Esophagus squamous epithelium (tissue), 4 donors: ENCODE results near the gene EPB41L4B.

Experiments used
- POLR2A ChIP-seq, 4 donors: fragments of 450-650 bp; IDR thresholded peaks; one replicate each; pipeline ENCODE4 v1.6.1; 2017; ENCODE audit warnings: antibody characterized with exemption in 4 of 4, mild to moderate bottlenecking in 4 of 4, moderate library complexity in 3 of 4
- TF ChIP-seq, protein P1 (sequence below), 6 experiments: fragments of 450-650 bp in 4 of 6; fragments of 200-600 bp in 2 of 6; sonication (generic) in 2 of 6; IDR thresholded peaks; one replicate each; pipeline ENCODE4 v1.5.1; 2016 to 2019; ENCODE audit warnings: antibody characterized with exemption in 6 of 6, mild to moderate bottlenecking in 4 of 6, moderate library complexity in 4 of 6

DNA sequence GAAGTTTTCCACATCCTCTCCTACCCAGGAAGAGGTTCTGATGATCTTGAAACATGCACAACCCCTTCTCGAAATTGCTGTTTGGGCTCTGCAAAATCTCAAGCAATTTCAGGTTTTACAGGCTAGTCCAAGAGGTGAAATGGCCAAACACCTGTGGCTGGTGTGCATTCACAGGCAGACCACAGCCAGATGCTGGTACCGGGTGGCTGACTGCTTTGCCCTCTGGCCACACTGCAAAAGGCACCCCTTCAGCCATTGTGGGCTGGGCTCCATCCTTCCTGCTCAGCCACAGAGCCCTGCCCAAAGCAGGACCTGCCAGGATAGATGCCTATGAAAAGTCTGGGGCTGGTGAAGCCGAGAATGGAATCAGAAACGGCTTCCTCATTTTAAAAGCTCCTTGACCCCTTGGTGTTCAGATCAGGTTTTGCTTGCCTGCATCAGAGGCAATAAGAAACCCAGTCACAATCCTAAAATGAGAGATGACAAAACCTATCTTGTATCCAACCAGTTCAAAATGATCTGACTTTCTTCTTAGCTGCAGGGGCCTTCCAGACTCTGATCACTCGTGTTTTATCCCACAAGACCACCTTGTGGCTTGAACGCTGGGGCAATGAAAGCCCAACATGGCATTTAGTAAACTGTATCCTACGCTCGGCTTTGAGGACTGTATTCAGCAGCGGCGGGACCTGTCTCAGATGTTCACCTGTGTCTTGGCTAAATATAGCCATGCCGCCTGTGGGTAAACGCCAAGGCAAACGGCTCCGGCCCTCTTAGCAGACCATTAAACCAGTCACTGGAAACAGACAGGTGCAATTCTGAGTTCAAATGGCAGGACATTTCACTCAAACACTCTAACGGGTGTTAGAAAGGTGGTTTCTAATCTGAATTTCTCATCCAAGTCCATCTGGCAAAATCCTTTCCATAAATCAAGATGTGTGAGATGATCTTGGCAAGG is 49.6 kb downstream of the EPB41L4B start:
- TF ChIP-seq, protein P1, sequence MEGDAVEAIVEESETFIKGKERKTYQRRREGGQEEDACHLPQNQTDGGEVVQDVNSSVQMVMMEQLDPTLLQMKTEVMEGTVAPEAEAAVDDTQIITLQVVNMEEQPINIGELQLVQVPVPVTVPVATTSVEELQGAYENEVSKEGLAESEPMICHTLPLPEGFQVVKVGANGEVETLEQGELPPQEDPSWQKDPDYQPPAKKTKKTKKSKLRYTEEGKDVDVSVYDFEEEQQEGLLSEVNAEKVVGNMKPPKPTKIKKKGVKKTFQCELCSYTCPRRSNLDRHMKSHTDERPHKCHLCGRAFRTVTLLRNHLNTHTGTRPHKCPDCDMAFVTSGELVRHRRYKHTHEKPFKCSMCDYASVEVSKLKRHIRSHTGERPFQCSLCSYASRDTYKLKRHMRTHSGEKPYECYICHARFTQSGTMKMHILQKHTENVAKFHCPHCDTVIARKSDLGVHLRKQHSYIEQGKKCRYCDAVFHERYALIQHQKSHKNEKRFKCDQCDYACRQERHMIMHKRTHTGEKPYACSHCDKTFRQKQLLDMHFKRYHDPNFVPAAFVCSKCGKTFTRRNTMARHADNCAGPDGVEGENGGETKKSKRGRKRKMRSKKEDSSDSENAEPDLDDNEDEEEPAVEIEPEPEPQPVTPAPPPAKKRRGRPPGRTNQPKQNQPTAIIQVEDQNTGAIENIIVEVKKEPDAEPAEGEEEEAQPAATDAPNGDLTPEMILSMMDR (IDR thresholded peaks at IDR 0.05), result no peak
- no peak for TF ChIP-seq POLR2A (IDR thresholded peaks at IDR 0.05)
